Astrocyte (in vitro differentiated cells and primary cell): ENCODE data around the gene FAM174B. TPM values are rescaled to one million over a fixed set of nuclear protein-coding genes. Genes with fewer than 3 reads are reported as not detected.

Source experiments
- DNase-seq: peaks from one replicate; pipeline ENCODE4 v3.0.0-alpha.2; 2010; ENCODE audit warnings: low read depth
- FAIRE-seq: peaks from 2 replicates; lab custom pipeline; 2011; peaks lifted over from hg19 to GRCh38; lab: Jason Lieb, UNC
- H2AFZ ChIP-seq: 2 replicates; pipeline ENCODE4 v1.6.0; 2012; ENCODE audit warnings: low read depth, low read length, inconsistent platforms
- H3K27ac ChIP-seq: 2 replicates; pipeline ENCODE4 v1.5.1; 2011; ENCODE audit warnings: low read depth, low read length, inconsistent platforms
- H3K27me3 ChIP-seq: 2 replicates; pipeline ENCODE4 v1.6.0; 2011; ENCODE audit warnings: low read length, inconsistent platforms; ENCODE audit not compliant: insufficient read depth
- H3K36me3 ChIP-seq: 2 replicates; pipeline ENCODE4 v1.5.1; 2011; ENCODE audit warnings: low read length, inconsistent platforms; ENCODE audit not compliant: insufficient read depth
- H3K4me1 ChIP-seq: 2 replicates; pipeline ENCODE4 v1.5.1; 2011; ENCODE audit warnings: low read length, inconsistent platforms; ENCODE audit not compliant: insufficient read depth
- H3K4me2 ChIP-seq: 2 replicates; pipeline ENCODE4 v1.6.0; 2012; ENCODE audit warnings: low read length, inconsistent platforms
- H3K4me3 ChIP-seq: 2 replicates; pipeline ENCODE4 v1.5.1; 2011; ENCODE audit warnings: low read depth, mild to moderate bottlenecking, low read length, inconsistent platforms; ENCODE audit not compliant: insufficient read depth
- H3K79me2 ChIP-seq: 2 replicates; pipeline ENCODE4 v1.6.0; 2012; ENCODE audit warnings: mild to moderate bottlenecking, low read length, inconsistent platforms; ENCODE audit not compliant: insufficient read depth
- H3K9ac ChIP-seq: 2 replicates; pipeline ENCODE4 v1.6.0; 2012; ENCODE audit warnings: mild to moderate bottlenecking, low read length, inconsistent platforms
- H3K9me3 ChIP-seq: 2 replicates; pipeline ENCODE4 v1.5.1; 2012; ENCODE audit warnings: low read depth, mild to moderate bottlenecking, low read length, inconsistent platforms; ENCODE audit not compliant: insufficient read depth
- H4K20me1 ChIP-seq: 2 replicates; pipeline ENCODE4 v1.6.0; 2012; ENCODE audit warnings: low read length, inconsistent platforms; ENCODE audit not compliant: insufficient read depth
- H3K27ac Mint-ChIP-seq: one replicate; pipeline ENCODE4 v1.8.0; 2021; ENCODE audit warnings: mild to moderate bottlenecking, mixed read lengths; ENCODE audit not compliant: unreplicated experiment
- H3K27me3 Mint-ChIP-seq: one replicate; pipeline ENCODE4 v1.8.0; 2021; ENCODE audit warnings: low read depth, mixed read lengths; ENCODE audit not compliant: unreplicated experiment
- H3K36me3 Mint-ChIP-seq: one replicate; pipeline ENCODE4 v1.8.0; 2021; ENCODE audit warnings: low read depth, mixed read lengths; ENCODE audit not compliant: unreplicated experiment
- H3K4me1 Mint-ChIP-seq: one replicate; pipeline ENCODE4 v1.8.0; 2021; ENCODE audit warnings: low read depth, mixed read lengths; ENCODE audit not compliant: unreplicated experiment
- H3K4me3 Mint-ChIP-seq: one replicate; pipeline ENCODE4 v1.8.0; 2021; ENCODE audit warnings: mild to moderate bottlenecking, moderate library complexity, mixed read lengths; ENCODE audit not compliant: unreplicated experiment
- H3K9me3 Mint-ChIP-seq: one replicate; pipeline ENCODE4 v1.8.0; 2021; ENCODE audit warnings: mild to moderate bottlenecking, mixed read lengths; ENCODE audit not compliant: unreplicated experiment
- CTCF ChIP-seq: IDR thresholded peaks from 2 replicates; pipeline ENCODE4 v1.5.1; 2011; ENCODE audit warnings: low read depth, mild to moderate bottlenecking, inconsistent platforms, low read length, moderate library complexity; ENCODE audit not compliant: insufficient read depth
- EZH2 ChIP-seq: IDR thresholded peaks from 2 replicates; pipeline ENCODE4 v1.6.1; 2012; ENCODE audit warnings: mild to moderate bottlenecking, low read length, inconsistent platforms; ENCODE audit not compliant: insufficient read depth
- total RNA-seq: library from RNA; stranded (reverse); gene quantifications from 2 replicates; pipeline ENCODE4 v1.2.1, GENCODE V29; 2021

The FAM174B gene
- total RNA-seq, 1 donor from 2014 or later: 11.2 TPM

- Mint-ChIP-seq H3K9me3 (peaks cover 9% of the 10 kb centered on the region), H3K36me3 (peaks cover 4% of the 10 kb centered on the region), H3K4me3 (no peak overlapping the region), H3K27ac (no peak overlapping the region), H3K27me3 (peaks cover 15% of the 10 kb centered on the region), H3K4me1 (peaks cover 4% of the 10 kb centered on the region)
- Histone ChIP-seq H3K4me2 (no peak overlapping the region), H3K27ac (no peak overlapping the region), H3K9ac (no peak overlapping the region), H3K27me3 (peaks cover 18% of the 10 kb centered on the region), H3K36me3 (no peaks in the 10 kb centered on the region), H4K20me1 (peaks cover 9% of the 10 kb centered on the region), H3K9me3 (no peaks in the 10 kb centered on the region), H3K4me1 (peaks cover 7% of the 10 kb centered on the region), H3K4me3 (no peak overlapping the region), H3K79me2 (no peaks in the 10 kb centered on the region), H2AFZ (no peak overlapping the region)
- no peak for DNase-seq
- TF ChIP-seq EZH2 (no peak), CTCF (no peak)
- FAIRE-seq: no peak
Observed at GRCh38 chr15:92653366-92653765, 2.2 kb downstream of the FAM174B start.

GRCh38 chr15:92652576-92652966 is 3.0 kb downstream of the FAM174B start:
- DNase-seq (no peak), FAIRE-seq (no peak)
- H3K4me3 ChIP-seq: no peak overlapping the region
- H3K9me3 Mint-ChIP-seq: peaks cover 9% of the 10 kb centered on the region
- no peak overlapping the region for H3K9ac ChIP-seq
- H3K27ac Mint-ChIP-seq: no peak overlapping the region
- H3K27me3 ChIP-seq: peaks cover 18% of the 10 kb centered on the region
- no peaks in the 10 kb centered on the region for H3K36me3 ChIP-seq
- H3K4me3 Mint-ChIP-seq: no peak overlapping the region
- H3K27me3 Mint-ChIP-seq: peaks cover 15% of the 10 kb centered on the region
- no peak overlapping the region for H3K27ac ChIP-seq
- peaks cover 7% of the 10 kb centered on the region for H3K4me1 ChIP-seq
- TF ChIP-seq EZH2 (no peak), CTCF (no peak)
- H4K20me1 ChIP-seq: peaks cover 9% of the 10 kb centered on the region
- H3K4me1 Mint-ChIP-seq: peaks cover 9% of the 10 kb centered on the region
- H3K36me3 Mint-ChIP-seq: peaks cover 4% of the 10 kb centered on the region
- H3K4me2 ChIP-seq: no peak overlapping the region
- H3K79me2 ChIP-seq: no peaks in the 10 kb centered on the region
- no peak overlapping the region for H2AFZ ChIP-seq
- no peaks in the 10 kb centered on the region for H3K9me3 ChIP-seq

- Mint-ChIP-seq H3K9me3 (peaks cover 9% of the 10 kb centered on the region), H3K36me3 (peaks cover 4% of the 10 kb centered on the region), H3K27ac (no peak overlapping the region), H3K27me3 (peaks cover 15% of the 10 kb centered on the region), H3K4me1 (peaks cover 13% of the 10 kb centered on the region), H3K4me3 (no peak overlapping the region)
- H3K79me2 ChIP-seq: no peaks in the 10 kb centered on the region
- no peak for FAIRE-seq
- H3K27me3 ChIP-seq: peaks cover 18% of the 10 kb centered on the region
- no peak overlapping the region for H3K4me3 ChIP-seq
- peaks cover 7% of the 10 kb centered on the region for H3K4me1 ChIP-seq
- DNase-seq: no peak
- H4K20me1 ChIP-seq: peaks cover 9% of the 10 kb centered on the region
- no peaks in the 10 kb centered on the region for H3K36me3 ChIP-seq
- H3K9me3 ChIP-seq: no peaks in the 10 kb centered on the region
- no peak overlapping the region for H3K4me2 ChIP-seq
- TF ChIP-seq CTCF (no peak), EZH2 (no peak)
- no peak overlapping the region for H2AFZ ChIP-seq
- no peak overlapping the region for H3K9ac ChIP-seq
- no peak overlapping the region for H3K27ac ChIP-seq
Observed at GRCh38 chr15:92651877-92652575, 3.5 kb downstream of the FAM174B start.
